ENCODE data around the gene WBP1L. TPM values are rescaled to one million over a fixed set of nuclear protein-coding genes. Genes with fewer than 3 reads are reported as not detected.

WBP1L gene
- total RNA-seq, 1 donor from 2014 or later, result 26.1 TPM

GRCh38 chr10:102801496-102801895 is 57.7 kb downstream of the WBP1L start:
- no peak for TF ChIP-seq CTCF (IDR thresholded peaks at IDR 0.05; ENCODE audit: insufficient read depth, low read length, severe bottlenecking)
- no peak for DNase-seq (ENCODE audit: low read depth)
- FAIRE-seq, result no peak
- Histone ChIP-seq H3K4me3 (ENCODE audit: low read depth, low read length) (no peak overlapping the region), H3K36me3 (ENCODE audit: control insufficient read depth, insufficient read depth, low read length) (peaks cover 9% of the 10 kb centered on the region), H3K27me3 (ENCODE audit: control insufficient read depth, insufficient read depth, low read length) (no peaks in the 10 kb centered on the region)

- no peak for FAIRE-seq
- H3K36me3 ChIP-seq (ENCODE audit: control insufficient read depth, insufficient read depth, low read length), result peaks cover 9% of the 10 kb centered on the region
Observed at GRCh38 chr10:102801978-102802377, 58.2 kb downstream of the WBP1L start.

GRCh38 chr10:102802920-102803534 is 59.3 kb downstream of the WBP1L start:
- peaks cover 7% of the 10 kb centered on the region for H3K36me3 ChIP-seq (ENCODE audit: control insufficient read depth, insufficient read depth, low read length)
- peak; percentile 89 for DNase-seq (ENCODE audit: low read depth)
- FAIRE-seq, result no peak
- TF ChIP-seq CTCF (IDR thresholded peaks at IDR 0.05; ENCODE audit: insufficient read depth, low read length, severe bottlenecking), result no peak
- no peak overlapping the region for H3K4me3 ChIP-seq (ENCODE audit: low read depth, low read length)
- H3K27me3 ChIP-seq (ENCODE audit: control insufficient read depth, insufficient read depth, low read length), result no peaks in the 10 kb centered on the region

More at GRCh38 chr10:102801978-102802377, 58.2 kb downstream of the WBP1L start:
- no peak overlapping the region for H3K4me3 ChIP-seq (ENCODE audit: low read depth, low read length)
- no peak for TF ChIP-seq CTCF (IDR thresholded peaks at IDR 0.05; ENCODE audit: insufficient read depth, low read length, severe bottlenecking)
- DNase-seq (ENCODE audit: low read depth), result no peak
- H3K27me3 ChIP-seq (ENCODE audit: control insufficient read depth, insufficient read depth, low read length), result no peaks in the 10 kb centered on the region

GRCh38 chr10:102804382-102805055 is 60.8 kb downstream of the WBP1L start:
- H3K36me3 ChIP-seq (ENCODE audit: control insufficient read depth, insufficient read depth, low read length), result peaks cover 2% of the 10 kb centered on the region
- no peaks in the 10 kb centered on the region for H3K27me3 ChIP-seq (ENCODE audit: control insufficient read depth, insufficient read depth, low read length)
- FAIRE-seq (no peak), DNase-seq (ENCODE audit: low read depth) (no peak)
- no peak for TF ChIP-seq CTCF (IDR thresholded peaks at IDR 0.05; ENCODE audit: insufficient read depth, low read length, severe bottlenecking)
- no peak overlapping the region for H3K4me3 ChIP-seq (ENCODE audit: low read depth, low read length)

GRCh38 chr10:102808380-102808779 is 64.6 kb downstream of the WBP1L start:
- no peak for FAIRE-seq
- H3K27me3 ChIP-seq (ENCODE audit: control insufficient read depth, insufficient read depth, low read length), result no peaks in the 10 kb centered on the region

More at GRCh38 chr10:102808380-102808779, 64.6 kb downstream of the WBP1L start:
- Histone ChIP-seq H3K36me3 (ENCODE audit: control insufficient read depth, insufficient read depth, low read length) (peaks cover 7% of the 10 kb centered on the region), H3K4me3 (ENCODE audit: low read depth, low read length) (no peak overlapping the region)
- no peak for DNase-seq (ENCODE audit: low read depth)
- TF ChIP-seq CTCF (IDR thresholded peaks at IDR 0.05; ENCODE audit: insufficient read depth, low read length, severe bottlenecking), result no peak
